Hepatocyte (in vitro differentiated cells): ENCODE data around the gene TFDP1. TPM values are rescaled to one million over a fixed set of nuclear protein-coding genes. Genes with fewer than 3 reads are reported as not detected.

ENCODE experiments used
- DNase-seq: peaks from one replicate; pipeline ENCODE4 v3.0.0-alpha.2; 2016; ENCODE audit warnings: low spot score
- H2AFZ ChIP-seq: fragments of 200-600 bp; sonication (generic); 2 replicates; pipeline ENCODE4 v1.6.0; 2016; ENCODE audit warnings: antibody characterized with exemption, mild to moderate bottlenecking
- H3K27ac ChIP-seq: fragments of 200-600 bp; sonication (generic); 2 replicates; pipeline ENCODE4 v1.5.1; 2016; ENCODE audit warnings: mild to moderate bottlenecking
- H3K27me3 ChIP-seq: fragments of 200-600 bp; sonication (generic); 2 replicates; pipeline ENCODE4 v1.6.1; 2016
- H3K36me3 ChIP-seq: fragments of 200-600 bp; sonication (generic); replicated peaks from 2 replicates; pipeline ENCODE4 v1.5.1; 2016; ENCODE audit warnings: low read depth; ENCODE audit not compliant: insufficient read depth
- H3K4me1 ChIP-seq: fragments of 200-600 bp; sonication (generic); 2 replicates; pipeline ENCODE4 v1.5.1; 2016; ENCODE audit warnings: mild to moderate bottlenecking, moderate library complexity; ENCODE audit not compliant: insufficient read depth
- H3K4me2 ChIP-seq: fragments of 200-600 bp; sonication (generic); 2 replicates; pipeline ENCODE4 v1.6.0; 2016
- H3K4me3 ChIP-seq: fragments of 200-600 bp; sonication (generic); 2 replicates; pipeline ENCODE4 v1.5.1; 2016; ENCODE audit warnings: mild to moderate bottlenecking
- H3K79me2 ChIP-seq: fragments of 200-600 bp; sonication (generic); 2 replicates; pipeline ENCODE4 v1.6.0; 2017; ENCODE audit warnings: mild to moderate bottlenecking
- H3K9me2 ChIP-seq: fragments of 200-600 bp; sonication (generic); replicated peaks from 2 replicates; pipeline ENCODE4 v1.6.0; 2017; ENCODE audit warnings: mild to moderate bottlenecking; ENCODE audit not compliant: insufficient read depth
- H3K9me3 ChIP-seq: fragments of 200-600 bp; sonication (generic); 2 replicates; pipeline ENCODE4 v1.5.1; 2016; ENCODE audit warnings: low read depth, mild to moderate bottlenecking
- H4K20me1 ChIP-seq: fragments of 200-600 bp; sonication (generic); 2 replicates; pipeline ENCODE4 v1.6.0; 2016; ENCODE audit warnings: mild to moderate bottlenecking; ENCODE audit not compliant: insufficient read depth, poor library complexity, severe bottlenecking
- CTCF ChIP-seq: fragments of 200-600 bp; sonication (generic); IDR thresholded peaks from 2 replicates; pipeline ENCODE4 v1.5.1; 2016; ENCODE audit warnings: antibody characterized with exemption, mild to moderate bottlenecking; ENCODE audit not compliant: poor library complexity
- EZH2 ChIP-seq: fragments of 200-600 bp; sonication (generic); IDR thresholded peaks from 2 replicates; pipeline ENCODE4 v1.6.1; 2016; ENCODE audit warnings: antibody characterized with exemption, mild to moderate bottlenecking, borderline replicate concordance
- EZH2phosphoT487 ChIP-seq: fragments of 200-600 bp; sonication (generic); IDR thresholded peaks from one replicate; pipeline ENCODE4 v1.6.1; 2018; ENCODE audit warnings: antibody characterized with exemption, mild to moderate bottlenecking, low read depth, moderate library complexity; ENCODE audit not compliant: unreplicated experiment, severe bottlenecking
- WGBS: methylation state at CpG from one replicate; pipeline ENCODE4 v1.1.6; 2016; ENCODE audit warnings: low lambda C conversion rate; ENCODE audit errors: missing lambda C conversion rate; 5-methylcytosine and 5-hydroxymethylcytosine counted together
- polyA plus RNA-seq: library from polyadenylated mRNA; unstranded; fragments of >200 nt; fragmentation: Nextera tagmentation; extraction: Ambion mirVana; gene quantifications from 2 replicates; pipeline ENCODE4 v1.2.1, GENCODE V29; 2016
- total RNA-seq: library from RNA; depleted of rRNA; stranded (reverse); fragments of >200 nt; gene quantifications from 2 replicates; pipeline ENCODE4 v1.2.3, GENCODE V29; 2014

Gene TFDP1
- total and polyA plus RNA-seq, 2 experiments from 2014 or later, result 54.0 to 62.9 TPM

GRCh38 chr13:113639616-113640262, 55.2 kb downstream of the TFDP1 start:
- WGBS, result 84% methylated on average over 27 of the region's 27 CpGs
- TF ChIP-seq CTCF (no peak), EZH2 (no peak), EZH2phosphoT487 (no peak)
- Histone ChIP-seq H3K9me3 (no peaks in the 10 kb centered on the region), H4K20me1 (no peaks in the 10 kb centered on the region), H3K36me3 (peaks cover 4% of the 10 kb centered on the region), H3K27ac (no peak overlapping the region), H3K9me2 (no peaks in the 10 kb centered on the region), H3K27me3 (no peaks in the 10 kb centered on the region), H3K79me2 (no peaks in the 10 kb centered on the region), H3K4me1 (no peaks in the 10 kb centered on the region), H3K4me2 (no peak overlapping the region), H2AFZ (no peak overlapping the region), H3K4me3 (no peak overlapping the region)
- no peak for DNase-seq

- Histone ChIP-seq H3K27me3 (no peaks in the 10 kb centered on the region), H3K4me3 (no peak overlapping the region), H3K4me1 (no peaks in the 10 kb centered on the region), H4K20me1 (no peaks in the 10 kb centered on the region), H3K9me3 (no peaks in the 10 kb centered on the region), H3K4me2 (no peak overlapping the region), H3K27ac (no peak overlapping the region), H3K79me2 (no peaks in the 10 kb centered on the region), H3K9me2 (no peaks in the 10 kb centered on the region), H3K36me3 (peaks cover 4% of the 10 kb centered on the region), H2AFZ (no peak overlapping the region)
- WGBS, result 81% methylated on average over 7 of the region's 7 CpGs
- no peak for DNase-seq
- TF ChIP-seq EZH2phosphoT487 (no peak), CTCF (no peak), EZH2 (no peak)
These were observed 56.9 kb downstream of the TFDP1 start for GRCh38 chr13:113641426-113641825.

- Histone ChIP-seq H3K27ac (no peak overlapping the region), H3K36me3 (peaks cover 4% of the 10 kb centered on the region), H3K9me2 (no peaks in the 10 kb centered on the region), H3K4me1 (no peaks in the 10 kb centered on the region), H3K4me3 (no peak overlapping the region), H2AFZ (no peak overlapping the region), H3K79me2 (no peaks in the 10 kb centered on the region), H3K4me2 (no peak overlapping the region), H3K9me3 (no peaks in the 10 kb centered on the region), H4K20me1 (no peaks in the 10 kb centered on the region), H3K27me3 (no peaks in the 10 kb centered on the region)
- TF ChIP-seq CTCF (no peak), EZH2phosphoT487 (no peak), EZH2 (no peak)
- WGBS, result 94% methylated on average over 2 of the region's 2 CpGs
- no peak for DNase-seq
These were observed 58.0 kb downstream of the TFDP1 start for GRCh38 chr13:113642563-113642962.
